GM18873 (cell line): ENCODE data around the gene TLE3.
A peak's percentile ranks its signal among the peaks of the same experiment; 100 is the strongest.

Experiments
- ATAC-seq: cut with Tn5 transposase; IDR thresholded peaks from one replicate; pipeline ENCODE4 v1.9.1; 2021; ENCODE audit warnings: mild to moderate bottlenecking, moderate library complexity, moderate number of reproducible peaks; ENCODE audit not compliant: unreplicated experiment, low FRiP score

TLE3 gene

DNA sequence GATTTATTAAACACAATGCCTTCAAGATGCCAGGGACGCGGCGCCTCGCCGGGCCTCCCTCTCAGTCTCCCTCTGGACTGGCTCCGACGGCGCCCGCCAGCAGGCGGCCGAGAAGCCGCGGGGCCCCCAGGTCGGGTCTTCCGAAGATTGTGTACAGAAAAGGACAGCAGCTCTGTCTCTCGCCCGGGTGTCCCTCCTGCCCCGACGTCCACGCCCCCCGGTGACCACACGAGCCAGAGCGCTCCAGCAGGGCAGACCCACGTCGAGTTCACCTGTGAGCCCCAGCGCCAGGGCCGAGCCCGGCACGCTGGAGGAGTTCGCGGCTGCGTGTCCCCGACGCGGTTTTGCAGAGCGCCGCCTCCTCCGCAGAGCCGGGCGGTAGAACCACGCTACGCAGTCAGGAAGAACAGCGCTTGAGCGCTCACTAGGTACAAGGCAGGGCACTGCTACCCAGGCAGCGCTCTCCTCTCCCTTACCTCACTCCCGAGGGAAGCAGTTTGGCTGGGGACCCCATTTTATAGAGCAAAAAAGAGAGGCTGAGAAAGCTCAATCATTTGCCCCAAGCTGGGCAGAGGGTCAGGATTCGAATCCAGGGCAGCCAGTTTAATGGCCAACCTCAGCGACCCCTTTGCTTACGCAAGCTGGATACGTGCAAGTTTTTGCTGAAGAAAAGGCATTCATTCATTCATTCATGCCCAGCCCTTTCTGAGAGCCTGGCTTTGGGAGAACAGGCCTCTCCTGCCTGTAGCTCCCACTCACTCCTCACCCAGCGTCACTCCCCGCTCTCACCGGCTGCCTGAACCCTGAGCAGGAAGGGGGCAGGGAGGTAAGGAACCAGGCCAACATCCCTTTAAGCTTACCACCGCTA, 3.0 kb upstream of the TLE3 start:
- no peak for ATAC-seq

DNA sequence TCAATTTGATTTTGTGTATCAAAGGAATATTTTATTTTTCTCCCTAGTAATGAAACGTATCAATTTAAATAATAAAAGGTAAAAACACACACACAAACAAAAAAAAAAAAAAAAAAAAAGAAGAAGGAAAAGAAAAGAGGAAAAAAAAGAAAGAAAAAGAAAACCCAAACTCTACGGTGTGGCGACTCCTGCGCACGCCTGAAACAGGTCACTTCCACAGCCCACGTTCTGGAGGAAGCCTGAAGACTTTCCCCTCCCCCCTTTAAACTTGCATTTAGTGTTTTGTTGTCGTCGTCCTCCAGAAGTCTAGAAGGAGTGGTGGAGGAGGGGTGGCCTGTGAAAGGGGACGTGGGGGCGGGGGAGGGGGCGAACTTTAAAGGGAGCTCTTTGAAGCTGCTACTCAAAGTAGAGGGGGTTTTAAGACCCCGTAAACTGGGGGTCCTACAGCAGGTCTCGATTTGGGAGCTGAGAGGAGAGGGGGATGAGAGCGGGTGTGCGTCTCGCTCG, 2.3 kb upstream of the TLE3 start:
- no peak for ATAC-seq

DNA sequence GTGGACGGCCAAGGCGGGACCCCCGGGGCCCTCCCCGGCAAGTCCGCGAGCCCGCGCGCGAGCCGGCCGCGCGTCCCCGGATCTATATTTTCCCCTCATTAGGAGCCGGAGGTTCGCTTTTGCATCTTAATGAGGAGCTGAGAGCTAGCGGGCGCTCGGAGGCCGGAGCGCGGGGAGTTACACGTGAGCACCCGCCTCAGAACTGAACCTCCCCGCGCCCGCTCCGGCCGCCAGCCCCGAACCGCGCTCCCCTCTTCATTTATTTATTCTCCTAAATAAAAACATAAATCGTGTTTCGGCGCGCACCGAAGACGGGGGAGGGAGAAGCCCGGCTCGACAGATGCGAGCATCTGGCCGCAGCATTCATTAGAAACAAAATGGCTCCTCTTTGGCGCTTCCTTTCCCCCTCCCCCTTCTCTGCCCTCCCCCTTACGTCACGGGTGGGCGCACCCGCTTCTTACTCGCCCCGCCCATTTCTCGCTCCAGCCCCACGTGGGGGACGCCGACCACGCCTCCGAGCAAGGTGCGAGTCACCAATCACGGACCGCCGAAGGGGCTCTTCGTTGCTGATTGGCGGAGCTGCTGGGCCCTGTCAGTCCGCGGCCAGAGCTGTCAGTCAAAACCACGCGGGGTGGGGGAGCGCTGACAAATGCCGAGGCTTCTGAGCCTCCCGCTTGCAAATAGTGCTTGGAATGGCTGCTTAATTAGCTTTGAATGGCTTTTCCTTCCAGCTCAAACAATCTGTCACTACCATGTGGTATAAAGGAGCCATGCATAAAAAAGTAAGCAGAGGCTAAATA, 1.6 kb upstream of the TLE3 start:
- peak; percentile 58 for ATAC-seq

DNA sequence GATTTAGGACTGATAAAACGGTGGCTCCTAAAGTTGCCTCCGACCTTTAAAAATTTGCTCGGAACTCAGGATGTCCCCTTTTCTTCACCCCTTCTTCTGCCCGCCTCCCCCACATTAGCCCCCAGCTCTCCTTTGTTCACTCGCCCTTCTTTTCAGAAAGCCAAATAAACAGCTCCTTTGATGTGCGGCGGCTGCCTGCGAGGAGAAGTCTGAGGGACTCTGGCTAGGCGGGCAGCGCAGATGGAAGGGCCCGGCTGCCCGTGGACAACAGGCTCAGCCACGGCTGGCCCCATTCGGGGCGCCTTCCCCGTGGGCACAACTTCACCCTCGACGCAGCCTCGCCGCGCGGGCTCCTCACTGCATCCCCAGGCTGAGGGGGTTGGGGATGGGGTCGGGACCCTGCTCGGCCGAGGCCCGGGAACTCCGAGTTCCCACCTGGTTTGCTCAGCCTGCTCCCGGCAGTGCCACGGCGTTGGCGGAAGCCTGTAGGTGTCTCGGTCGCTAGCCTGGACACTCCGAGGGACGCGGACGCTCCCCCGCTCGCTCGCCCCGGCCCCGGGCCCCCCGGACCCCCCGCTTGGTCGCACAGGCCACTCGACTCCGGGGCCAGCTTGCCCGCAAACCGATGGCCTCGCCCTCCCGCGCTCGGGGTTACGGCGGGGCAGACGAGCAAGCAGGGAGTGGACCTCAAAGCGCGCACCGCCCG, 897 bp upstream of the TLE3 start:
- ATAC-seq, result no peak

DNA sequence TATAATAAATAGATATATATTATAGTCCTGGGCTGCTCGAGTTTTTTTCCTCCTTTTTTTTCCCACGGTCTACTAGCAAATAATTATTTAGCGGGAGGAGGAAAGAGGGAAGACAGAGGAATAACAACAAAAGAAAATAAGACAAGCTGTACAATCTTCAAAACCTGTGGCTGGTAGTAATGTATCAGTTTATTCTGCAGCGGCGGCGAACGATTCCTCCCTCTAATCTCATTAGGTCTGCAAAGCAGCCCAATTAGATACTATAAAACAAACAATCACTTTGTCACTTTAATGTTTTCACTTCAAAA, 390 bp upstream of the TLE3 start:
- no peak for ATAC-seq

DNA sequence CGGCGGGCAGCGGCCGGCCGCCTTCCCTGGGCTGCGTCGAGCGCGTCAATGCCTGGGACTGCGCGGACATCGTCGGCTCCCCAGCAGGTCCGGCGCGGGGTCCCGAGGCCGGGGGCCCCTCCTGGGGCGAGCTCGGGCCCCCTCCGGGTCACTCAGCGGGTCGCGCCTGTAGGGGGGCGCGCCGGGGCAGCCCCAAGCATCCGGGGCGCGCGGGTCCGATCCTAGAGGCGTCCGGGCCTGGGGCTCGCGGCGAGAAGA, 725 bp downstream of the TLE3 start:
- ATAC-seq, result no peak

DNA sequence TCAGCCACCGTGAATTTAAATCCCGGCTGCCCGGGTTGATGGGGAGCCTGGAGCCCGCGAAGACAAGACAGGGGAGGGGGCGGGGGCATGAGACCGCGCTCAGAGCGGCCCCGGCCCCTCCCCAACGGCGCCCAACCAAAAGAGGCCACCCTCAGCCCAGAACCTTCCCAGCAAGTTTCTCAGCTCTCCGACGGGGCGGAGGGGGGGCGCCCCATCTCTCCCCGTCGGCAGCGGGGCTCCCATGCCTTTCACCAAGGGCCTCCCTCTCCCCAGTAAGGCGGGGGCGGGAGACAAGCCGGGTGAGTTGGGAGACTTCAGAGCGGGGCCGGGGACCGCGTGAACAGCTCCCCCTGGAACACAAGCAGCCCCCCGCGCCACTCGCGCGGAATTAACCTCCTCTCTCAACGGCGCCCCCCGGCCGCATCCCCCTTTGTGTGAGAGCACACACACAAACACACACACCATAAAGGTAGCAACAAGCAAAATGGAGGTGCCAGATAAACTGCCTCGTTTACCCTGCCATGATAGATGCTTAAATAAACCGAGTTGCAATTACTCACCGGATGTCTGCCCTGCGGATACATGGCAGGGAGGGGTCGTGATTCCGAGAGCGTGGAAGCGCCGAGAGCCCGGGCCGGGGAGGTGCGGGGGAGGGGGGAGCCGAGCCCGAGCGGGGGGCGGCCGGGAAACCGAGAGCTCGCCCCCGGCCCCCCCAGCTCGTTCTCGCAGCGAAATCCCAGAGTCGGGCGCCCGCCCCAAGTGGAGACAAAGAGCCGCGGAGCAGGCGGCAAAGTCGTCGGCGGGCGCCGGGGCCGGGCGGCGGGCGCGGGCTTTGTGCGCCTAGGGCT, 1.3 kb downstream of the TLE3 start:
- no peak for ATAC-seq

DNA sequence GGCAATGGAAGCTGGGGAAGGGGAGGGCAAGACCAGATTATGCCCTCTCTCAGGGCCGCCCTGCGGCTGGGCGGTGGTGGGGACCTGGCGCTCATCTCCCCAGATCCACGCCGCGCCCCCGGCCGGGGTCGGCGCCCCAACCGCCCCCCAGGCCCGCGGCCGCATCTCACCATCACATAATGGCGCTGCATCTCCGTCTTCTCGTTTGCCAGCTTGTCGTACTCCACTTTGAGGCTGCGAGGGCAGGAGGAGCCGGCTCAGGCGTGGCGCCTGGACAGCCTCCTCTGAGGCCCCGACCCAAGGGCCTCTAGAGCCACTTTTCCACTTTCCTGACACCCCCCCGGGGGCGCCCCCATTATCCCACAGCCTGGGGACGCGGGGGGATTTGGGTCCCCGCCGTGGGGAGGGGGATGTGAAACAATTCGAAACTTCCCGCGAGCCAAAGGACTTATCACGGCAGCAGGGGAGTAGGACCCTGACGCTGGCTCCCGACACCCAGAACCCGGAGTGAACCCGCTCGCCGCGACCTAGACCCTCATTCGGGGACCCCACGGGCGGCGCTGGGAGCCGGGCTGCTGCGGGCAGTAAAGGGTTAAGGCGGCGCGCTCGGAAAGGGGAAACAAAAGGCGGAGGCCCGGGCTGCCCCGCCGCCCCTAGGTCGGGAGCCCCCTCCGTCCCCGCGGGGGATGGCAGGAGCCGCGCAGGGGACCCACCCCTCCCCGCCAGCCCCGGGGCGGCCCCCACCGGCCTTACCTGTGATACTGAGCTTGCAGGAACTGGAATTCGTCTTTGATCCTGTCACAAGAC, 2.1 kb downstream of the TLE3 start:
- ATAC-seq, result no peak

DNA sequence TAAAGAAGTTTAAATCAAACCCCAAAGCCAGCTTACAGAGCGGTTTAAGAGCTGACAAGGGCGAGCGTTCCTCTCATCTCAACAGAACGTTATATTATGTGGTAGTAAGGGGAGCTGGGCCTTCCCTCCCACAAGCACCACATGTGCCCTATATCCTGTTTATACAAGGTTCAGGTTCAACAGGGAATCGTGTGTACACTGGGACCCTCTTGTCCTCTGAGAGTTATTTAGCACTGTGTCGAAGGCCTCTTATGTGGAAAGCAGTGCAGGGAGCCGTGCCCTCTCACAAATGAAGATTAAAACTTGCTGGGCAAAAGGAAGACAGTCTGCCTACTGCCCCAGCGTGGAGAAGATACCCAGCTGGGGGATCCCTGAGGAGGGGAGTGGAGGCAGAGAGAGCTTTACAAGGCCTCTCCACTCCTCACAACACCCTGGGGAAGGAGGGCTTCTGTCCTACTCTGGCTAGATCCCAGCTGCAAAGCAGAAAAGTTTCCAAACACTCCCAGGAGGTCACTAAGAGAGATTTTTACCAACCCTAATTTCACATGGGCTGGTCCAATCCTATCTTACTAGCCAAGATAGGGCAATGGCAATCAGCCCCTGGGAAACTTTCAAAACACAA, 2.9 kb downstream of the TLE3 start:
- ATAC-seq, result no peak

DNA sequence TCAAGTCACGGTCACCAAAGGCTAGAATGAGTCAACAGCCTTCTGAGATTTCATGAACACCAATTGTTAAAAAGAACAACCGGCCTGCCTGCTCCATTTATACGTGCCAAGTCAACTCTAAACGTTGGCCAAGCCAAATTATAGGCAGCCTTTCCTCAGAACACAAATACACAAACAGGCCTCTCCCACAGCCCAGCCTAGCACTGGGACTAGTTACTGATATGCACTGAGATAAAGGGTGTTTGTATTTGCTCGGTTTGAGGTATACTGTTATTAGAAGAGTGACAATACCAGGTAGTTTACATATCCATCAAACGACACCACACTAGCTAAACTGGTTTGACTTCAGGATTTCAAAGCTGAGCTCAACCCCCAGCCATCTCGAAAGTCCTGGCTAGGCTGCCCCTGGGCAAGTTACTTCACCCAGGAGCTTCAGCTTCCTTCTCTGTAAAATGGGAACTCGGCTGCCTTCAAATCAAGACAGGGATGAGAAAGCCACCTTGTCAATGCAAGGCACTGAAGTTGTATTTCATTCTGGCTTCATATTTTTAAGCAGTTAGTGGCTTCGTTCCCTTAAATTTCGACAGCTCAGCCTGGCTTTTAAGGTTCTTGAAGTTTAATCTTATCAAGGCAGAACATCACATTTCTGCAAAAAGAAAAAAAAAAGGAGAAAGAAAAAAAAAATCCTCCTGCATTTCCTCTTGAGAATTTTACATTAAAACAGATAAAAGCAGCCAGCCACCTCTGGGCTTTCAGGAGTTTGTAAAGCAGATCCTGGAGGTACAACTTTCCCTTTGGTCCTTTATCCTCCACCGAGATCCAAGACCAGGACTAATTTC, 4.0 kb downstream of the TLE3 start:
- ATAC-seq, result no peak

DNA sequence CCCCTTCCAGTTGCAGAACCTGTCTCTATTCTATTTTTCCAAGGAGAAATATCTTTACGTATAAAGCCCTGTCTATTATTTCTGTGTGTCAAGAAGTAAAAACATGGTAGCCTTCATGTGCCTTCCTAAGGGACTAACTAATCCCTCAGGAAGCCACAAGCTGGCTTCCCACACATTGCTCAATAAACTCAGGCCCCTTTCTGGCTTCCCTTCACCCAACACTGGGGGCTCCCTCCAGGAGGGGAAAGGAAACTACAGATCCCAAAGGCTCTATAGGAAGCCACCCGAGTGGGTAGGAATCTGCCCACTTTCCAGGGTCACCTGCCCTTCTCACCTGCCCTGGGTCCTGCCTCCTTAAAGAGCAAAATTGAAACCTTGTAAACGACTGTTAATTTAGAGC, 4.6 kb downstream of the TLE3 start:
- ATAC-seq, result no peak

DNA sequence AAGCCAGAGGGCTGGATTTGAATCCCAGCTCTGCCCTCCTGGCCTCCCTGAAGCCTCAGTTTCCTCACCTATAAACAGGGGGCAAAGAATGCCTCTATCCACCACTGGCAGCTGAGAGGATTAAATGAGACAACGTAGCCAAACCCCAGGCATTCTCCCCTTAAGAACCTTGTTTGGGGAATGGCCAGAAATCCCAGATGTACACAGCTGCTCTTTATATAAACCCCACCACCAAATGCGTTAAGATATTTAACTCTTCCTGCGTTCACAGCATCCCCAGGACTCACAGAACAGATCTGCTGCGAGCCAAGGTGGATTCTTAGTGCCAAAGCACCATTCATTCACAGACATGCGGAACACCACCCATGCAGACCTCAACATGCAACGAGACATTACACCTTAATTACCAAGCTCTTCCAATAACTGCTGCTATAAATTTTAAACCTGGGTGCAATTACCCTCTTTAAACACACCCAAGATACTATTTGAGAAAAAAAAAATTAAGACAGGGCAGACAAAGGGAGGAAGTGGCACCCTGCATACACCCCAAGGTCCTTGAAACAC, 5.2 kb downstream of the TLE3 start:
- no peak for ATAC-seq

DNA sequence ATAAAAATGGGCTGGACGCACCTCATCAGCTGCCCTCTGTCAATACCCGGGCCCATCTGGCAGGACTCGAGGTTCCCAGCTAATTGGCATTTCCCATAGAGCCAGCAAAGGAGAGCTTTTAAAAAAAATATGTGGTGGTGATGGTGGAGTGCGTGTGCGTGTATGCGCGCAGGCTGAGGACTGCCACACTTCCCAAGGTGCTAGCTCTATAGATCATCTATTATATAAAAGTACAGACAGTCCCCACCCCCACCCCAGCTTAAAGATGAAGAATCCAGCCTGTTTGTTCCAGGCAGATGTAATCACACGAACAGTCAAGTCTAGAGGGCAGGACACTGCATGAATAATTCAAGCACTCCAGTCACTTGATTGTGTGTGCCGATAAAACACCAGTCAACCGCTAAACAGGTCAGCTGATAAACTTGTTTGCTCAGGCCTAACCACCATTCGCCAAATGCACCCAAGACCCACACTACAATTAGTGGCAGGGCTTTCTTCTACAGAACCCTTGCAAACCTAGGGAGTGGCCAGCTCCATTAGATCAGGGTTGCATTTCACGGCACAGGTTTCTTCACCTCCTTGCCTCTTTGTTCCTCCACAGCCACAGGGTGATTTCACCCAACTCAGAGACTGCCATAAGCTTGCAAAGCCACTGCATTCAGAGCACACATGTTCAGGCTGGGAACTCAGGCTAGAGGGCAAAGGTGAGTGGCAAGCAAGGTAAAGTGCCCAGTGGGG, 5.8 kb downstream of the TLE3 start:
- ATAC-seq, result no peak

DNA sequence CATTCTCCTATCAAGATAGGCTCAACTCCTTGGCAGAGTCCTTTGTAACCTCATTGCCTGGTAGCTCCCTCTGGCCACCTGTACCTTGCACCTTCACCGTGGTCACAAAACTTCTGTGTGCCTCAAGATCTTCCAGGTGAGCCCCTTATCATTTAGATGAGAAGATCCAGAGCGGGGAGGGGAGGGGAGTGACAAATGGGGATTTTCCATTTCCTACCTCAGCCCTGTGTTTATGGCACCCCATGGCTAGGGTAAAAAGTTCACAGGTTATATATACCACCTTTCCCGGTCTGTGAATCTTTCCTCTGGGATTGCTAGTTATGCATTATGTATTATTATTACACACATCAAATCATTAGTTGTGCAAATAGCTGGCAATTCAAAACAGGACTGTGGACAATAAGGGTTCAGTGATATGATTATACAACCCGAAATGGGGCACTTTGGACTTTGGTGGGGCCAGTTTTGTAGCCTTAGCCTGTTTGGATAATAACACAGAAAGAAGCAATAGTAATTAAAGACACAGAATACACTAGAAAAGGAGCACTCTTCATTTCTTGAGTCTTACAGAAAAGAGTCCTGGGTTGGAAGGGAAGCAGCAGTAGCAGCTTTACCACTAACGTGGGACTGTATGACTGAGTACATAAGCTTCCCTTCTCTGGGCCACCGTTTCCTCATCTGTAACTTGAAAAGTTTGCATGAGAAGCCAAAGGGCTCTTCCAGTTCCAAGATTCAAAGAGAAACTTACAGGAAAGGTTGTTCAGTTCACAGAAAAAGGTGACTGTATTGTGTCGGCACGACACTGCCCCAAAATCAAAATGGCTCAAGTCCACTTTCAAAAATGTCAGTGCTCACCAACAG, 7.1 kb downstream of the TLE3 start:
- ATAC-seq, result no peak

DNA sequence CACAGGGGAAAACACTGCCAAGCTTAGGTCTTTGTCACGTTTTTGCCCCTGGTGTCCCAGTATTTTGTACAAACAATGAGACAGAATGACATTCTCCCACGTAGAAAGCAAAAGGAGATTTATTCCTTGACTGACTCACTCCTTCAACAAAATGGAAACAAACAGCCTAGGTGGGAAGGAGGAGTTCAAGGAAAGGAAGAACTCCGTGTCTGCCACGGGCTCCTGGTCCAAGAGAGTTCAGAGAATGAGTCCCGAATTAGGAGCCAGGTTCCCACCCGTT, 8.1 kb downstream of the TLE3 start:
- no peak for ATAC-seq

DNA sequence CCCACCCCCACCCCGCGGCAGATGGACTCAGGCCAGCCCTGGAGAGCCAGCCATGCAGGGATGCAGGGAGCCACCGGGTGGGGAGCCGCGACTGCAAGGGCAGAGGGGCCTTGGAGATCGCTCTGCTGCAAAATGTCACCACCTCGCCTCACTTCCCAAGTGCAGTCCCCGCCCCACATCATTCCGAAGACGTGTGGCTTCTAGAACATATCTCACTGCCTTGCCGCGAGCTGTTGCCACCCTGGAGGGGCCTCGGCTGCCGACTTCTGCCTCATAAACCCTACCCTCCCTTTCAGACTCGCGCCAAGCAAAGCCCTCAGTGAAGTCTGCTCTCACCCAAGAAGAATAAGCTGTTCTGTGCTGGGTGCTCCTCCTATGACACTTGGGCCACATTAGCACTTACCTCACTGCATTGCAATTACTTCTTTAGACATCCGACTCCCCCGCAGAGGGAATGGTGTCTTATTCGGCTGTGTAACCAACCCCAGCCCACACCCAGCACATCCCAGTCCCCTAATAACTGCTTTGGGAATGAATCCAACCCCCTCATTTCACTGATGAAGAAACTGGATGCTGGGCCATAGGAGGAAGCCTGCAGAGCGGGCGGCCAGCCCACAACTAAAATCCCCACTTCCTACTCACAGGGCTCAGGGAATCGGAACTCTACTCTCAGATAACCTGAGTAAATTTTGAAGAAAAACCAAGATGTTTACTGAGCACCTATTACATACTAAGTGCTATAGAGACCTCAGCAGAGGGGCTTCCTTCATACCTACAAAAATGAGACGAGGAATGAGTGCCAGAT, 8.6 kb downstream of the TLE3 start:
- no peak for ATAC-seq
